ENCODE measurements around the gene EIF2S2.

DNA sequence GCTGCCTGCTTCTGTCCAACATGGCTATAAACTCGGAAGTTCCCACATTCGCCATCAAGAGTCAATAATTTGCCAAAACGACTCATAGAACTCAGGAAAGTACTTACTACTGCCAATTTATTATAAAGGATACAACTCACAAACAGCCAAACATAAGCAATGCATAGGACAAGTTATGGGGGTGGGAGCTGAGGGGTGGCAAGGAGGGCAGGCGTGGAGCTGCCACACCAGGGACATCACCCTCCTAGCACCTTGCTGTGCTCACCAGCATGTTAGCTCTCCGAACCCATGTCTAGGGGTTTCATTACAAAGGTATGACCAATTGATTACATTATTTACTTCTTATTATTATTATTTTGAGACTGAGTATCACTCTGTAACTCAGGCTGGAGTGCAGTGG is 12.4 kb downstream of the EIF2S2 start:
- TF ChIP-seq RAD21 (IDR thresholded peaks at IDR 0.05) (no peak), EGR1 (IDR thresholded peaks at IDR 0.05; ENCODE audit: low read depth in 2 of 2) (no peak), YY1 (IDR thresholded peaks at IDR 0.05) (no peak), JUND (IDR thresholded peaks at IDR 0.05) (no peak), TAF1 (conservative IDR thresholded peaks at IDR 0.05) (no peak), SP1 (IDR thresholded peaks at IDR 0.05) (no peak), GABPA (IDR thresholded peaks at IDR 0.05 in 1 of 2, conservative IDR thresholded peaks at IDR 0.05 in 1 of 2) (no peak), RXRA (IDR thresholded peaks at IDR 0.05) (no peak), NR2F2 (IDR thresholded peaks at IDR 0.05) (no peak)
- TF ChIP-seq, protein P1, sequence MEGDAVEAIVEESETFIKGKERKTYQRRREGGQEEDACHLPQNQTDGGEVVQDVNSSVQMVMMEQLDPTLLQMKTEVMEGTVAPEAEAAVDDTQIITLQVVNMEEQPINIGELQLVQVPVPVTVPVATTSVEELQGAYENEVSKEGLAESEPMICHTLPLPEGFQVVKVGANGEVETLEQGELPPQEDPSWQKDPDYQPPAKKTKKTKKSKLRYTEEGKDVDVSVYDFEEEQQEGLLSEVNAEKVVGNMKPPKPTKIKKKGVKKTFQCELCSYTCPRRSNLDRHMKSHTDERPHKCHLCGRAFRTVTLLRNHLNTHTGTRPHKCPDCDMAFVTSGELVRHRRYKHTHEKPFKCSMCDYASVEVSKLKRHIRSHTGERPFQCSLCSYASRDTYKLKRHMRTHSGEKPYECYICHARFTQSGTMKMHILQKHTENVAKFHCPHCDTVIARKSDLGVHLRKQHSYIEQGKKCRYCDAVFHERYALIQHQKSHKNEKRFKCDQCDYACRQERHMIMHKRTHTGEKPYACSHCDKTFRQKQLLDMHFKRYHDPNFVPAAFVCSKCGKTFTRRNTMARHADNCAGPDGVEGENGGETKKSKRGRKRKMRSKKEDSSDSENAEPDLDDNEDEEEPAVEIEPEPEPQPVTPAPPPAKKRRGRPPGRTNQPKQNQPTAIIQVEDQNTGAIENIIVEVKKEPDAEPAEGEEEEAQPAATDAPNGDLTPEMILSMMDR (IDR thresholded peaks at IDR 0.05; ENCODE audit: low read depth, low read length, missing input control), result no peak
- TF ChIP-seq, protein P2, sequence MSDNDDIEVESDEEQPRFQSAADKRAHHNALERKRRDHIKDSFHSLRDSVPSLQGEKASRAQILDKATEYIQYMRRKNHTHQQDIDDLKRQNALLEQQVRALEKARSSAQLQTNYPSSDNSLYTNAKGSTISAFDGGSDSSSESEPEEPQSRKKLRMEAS (IDR thresholded peaks at IDR 0.05), result no peak
- TF ChIP-seq, protein P3, sequence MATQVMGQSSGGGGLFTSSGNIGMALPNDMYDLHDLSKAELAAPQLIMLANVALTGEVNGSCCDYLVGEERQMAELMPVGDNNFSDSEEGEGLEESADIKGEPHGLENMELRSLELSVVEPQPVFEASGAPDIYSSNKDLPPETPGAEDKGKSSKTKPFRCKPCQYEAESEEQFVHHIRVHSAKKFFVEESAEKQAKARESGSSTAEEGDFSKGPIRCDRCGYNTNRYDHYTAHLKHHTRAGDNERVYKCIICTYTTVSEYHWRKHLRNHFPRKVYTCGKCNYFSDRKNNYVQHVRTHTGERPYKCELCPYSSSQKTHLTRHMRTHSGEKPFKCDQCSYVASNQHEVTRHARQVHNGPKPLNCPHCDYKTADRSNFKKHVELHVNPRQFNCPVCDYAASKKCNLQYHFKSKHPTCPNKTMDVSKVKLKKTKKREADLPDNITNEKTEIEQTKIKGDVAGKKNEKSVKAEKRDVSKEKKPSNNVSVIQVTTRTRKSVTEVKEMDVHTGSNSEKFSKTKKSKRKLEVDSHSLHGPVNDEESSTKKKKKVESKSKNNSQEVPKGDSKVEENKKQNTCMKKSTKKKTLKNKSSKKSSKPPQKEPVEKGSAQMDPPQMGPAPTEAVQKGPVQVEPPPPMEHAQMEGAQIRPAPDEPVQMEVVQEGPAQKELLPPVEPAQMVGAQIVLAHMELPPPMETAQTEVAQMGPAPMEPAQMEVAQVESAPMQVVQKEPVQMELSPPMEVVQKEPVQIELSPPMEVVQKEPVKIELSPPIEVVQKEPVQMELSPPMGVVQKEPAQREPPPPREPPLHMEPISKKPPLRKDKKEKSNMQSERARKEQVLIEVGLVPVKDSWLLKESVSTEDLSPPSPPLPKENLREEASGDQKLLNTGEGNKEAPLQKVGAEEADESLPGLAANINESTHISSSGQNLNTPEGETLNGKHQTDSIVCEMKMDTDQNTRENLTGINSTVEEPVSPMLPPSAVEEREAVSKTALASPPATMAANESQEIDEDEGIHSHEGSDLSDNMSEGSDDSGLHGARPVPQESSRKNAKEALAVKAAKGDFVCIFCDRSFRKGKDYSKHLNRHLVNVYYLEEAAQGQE (IDR thresholded peaks at IDR 0.05), result no peak
- TF ChIP-seq, protein P4, sequence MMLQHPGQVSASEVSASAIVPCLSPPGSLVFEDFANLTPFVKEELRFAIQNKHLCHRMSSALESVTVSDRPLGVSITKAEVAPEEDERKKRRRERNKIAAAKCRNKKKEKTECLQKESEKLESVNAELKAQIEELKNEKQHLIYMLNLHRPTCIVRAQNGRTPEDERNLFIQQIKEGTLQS (IDR thresholded peaks at IDR 0.05), result no peak
- TF ChIP-seq, protein P5, sequence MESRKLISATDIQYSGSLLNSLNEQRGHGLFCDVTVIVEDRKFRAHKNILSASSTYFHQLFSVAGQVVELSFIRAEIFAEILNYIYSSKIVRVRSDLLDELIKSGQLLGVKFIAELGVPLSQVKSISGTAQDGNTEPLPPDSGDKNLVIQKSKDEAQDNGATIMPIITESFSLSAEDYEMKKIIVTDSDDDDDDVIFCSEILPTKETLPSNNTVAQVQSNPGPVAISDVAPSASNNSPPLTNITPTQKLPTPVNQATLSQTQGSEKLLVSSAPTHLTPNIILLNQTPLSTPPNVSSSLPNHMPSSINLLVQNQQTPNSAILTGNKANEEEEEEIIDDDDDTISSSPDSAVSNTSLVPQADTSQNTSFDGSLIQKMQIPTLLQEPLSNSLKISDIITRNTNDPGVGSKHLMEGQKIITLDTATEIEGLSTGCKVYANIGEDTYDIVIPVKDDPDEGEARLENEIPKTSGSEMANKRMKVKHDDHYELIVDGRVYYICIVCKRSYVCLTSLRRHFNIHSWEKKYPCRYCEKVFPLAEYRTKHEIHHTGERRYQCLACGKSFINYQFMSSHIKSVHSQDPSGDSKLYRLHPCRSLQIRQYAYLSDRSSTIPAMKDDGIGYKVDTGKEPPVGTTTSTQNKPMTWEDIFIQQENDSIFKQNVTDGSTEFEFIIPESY (IDR thresholded peaks at IDR 0.05), result no peak

Measured in liver (tissue), 3 donors.